Duodenal mucosa (tissue), 2 donors: ENCODE measurements around the gene AFF1.

Source experiments
- H3K27ac ChIP-seq: one replicate; pipeline ENCODE4 v1.7.0; 2013; ENCODE audit warnings: low read depth, low read length
- H3K27me3 ChIP-seq, 2 donors: one replicate each; pipeline ENCODE4 v1.7.0; 2013; ENCODE audit warnings: low read length in 2 of 2, control low read depth in 1 of 2; ENCODE audit not compliant: insufficient read depth in 2 of 2, control insufficient read depth in 1 of 2
- H3K36me3 ChIP-seq, 2 donors: one replicate each; pipeline ENCODE4 v1.7.0; 2013; ENCODE audit warnings: low read length in 2 of 2, control low read depth in 1 of 2; ENCODE audit not compliant: insufficient read depth in 2 of 2, control insufficient read depth in 1 of 2
- H3K4me1 ChIP-seq, 2 donors: one replicate each; pipeline ENCODE4 v1.7.0; 2013; ENCODE audit warnings: low read length in 2 of 2, control low read depth in 1 of 2; ENCODE audit not compliant: insufficient read depth in 2 of 2, control insufficient read depth in 1 of 2
- H3K4me3 ChIP-seq, 2 donors: one replicate each; pipeline ENCODE4 v1.7.0; 2013; ENCODE audit warnings: low read length in 2 of 2, low read depth in 1 of 2
- H3K9ac ChIP-seq, 2 donors: one replicate each; pipeline ENCODE4 v1.7.0; 2013; ENCODE audit warnings: low read length in 2 of 2, low read depth in 1 of 2
- H3K9me3 ChIP-seq, 2 donors: one replicate each; pipeline ENCODE4 v1.7.0; 2013; ENCODE audit warnings: low read length in 2 of 2, control low read depth in 1 of 2; ENCODE audit not compliant: control insufficient read depth in 1 of 2

AFF1 gene

DNA sequence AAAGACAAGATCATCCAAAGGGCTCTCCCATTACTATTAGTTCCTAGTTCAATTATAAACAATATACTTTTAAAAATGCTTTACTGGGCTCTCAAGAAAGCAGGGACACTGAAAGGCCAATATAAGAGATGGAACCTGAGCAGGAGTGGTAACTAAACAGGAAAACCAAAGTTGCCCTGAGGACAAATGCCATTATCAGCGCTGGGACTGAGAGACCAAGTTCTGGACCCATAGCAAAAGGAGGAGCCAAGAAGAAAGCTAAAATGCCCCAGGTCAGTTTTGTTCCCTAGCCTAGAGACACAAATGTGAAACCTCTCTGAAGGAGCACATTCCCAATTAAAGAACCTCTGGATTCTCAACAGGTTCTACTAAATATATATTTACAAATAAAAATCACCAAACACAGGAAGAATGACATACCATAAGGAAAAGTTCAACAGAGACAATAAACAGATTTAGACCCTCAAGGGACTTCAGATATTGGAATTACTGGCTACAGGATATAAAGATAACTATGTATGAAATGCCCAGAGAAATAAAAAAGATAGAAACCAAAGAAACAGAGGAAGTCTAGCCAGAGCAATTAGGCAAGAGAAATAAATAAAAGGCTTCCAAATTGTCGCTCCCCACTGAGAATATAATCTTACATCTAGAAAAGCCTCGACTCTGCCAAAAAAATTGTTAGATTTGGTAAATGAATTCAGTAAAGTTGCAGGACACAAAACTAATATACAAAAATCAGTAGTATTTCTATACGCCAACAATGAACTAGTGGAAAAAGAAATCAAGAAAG lies 218.5 kb downstream of the AFF1 start:
- no peaks in the 10 kb centered on the region for H3K9me3 ChIP-seq
- no peak overlapping the region for H3K4me3 ChIP-seq
- H3K9ac ChIP-seq: no peak overlapping the region
- no peak overlapping the region for H3K27ac ChIP-seq
- no peaks in the 10 kb centered on the region for H3K4me1 ChIP-seq
- H3K36me3 ChIP-seq: no peaks in the 10 kb centered on the region
- H3K27me3 ChIP-seq: no peaks in the 10 kb centered on the region

- H3K9ac ChIP-seq: no peak overlapping the region
- H3K4me1 ChIP-seq: peaks cover 0 to 3% of the 10 kb centered on the region in 2 donors
- no peak overlapping the region for H3K4me3 ChIP-seq
- no peaks in the 10 kb centered on the region for H3K9me3 ChIP-seq
- no peaks in the 10 kb centered on the region for H3K27me3 ChIP-seq
- H3K27ac ChIP-seq: no peak overlapping the region
- peaks cover 0 to 16% of the 10 kb centered on the region in 2 donors for H3K36me3 ChIP-seq
These were observed 231.1 kb downstream of the AFF1 start for GRCh38 chr4:87165892-87166291.

DNA sequence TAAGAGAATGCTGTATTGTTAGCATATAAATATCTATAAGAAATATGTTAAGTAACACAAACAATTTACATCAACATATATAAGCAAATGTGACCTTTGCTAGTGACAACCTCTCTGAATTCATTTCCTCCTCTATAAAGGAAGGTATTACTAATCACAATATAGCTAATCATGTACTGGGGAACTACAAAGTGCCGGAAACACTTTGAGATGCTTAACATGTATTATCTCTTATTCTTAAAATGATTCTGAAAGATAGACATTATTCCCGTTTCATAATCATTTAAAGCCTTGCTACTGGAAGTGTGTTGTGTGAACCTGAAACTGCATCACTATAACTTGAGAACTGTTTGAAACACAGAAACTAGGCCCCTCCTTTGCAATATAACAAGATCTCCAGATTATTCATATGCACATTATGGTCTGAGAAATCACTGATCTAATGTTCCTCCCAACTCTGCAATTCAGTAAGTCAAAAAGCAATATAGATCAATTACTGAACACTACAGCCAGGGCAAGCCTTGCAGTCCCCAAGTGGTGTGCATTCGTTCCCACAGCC lies 231.6 kb downstream of the AFF1 start:
- Histone ChIP-seq H3K27me3 (no peaks in the 10 kb centered on the region), H3K36me3 (peaks cover 0 to 16% of the 10 kb centered on the region in 2 donors), H3K4me3 (no peak overlapping the region), H3K9me3 (no peaks in the 10 kb centered on the region), H3K9ac (no peak overlapping the region), H3K4me1 (peaks cover 0 to 3% of the 10 kb centered on the region in 2 donors), H3K27ac (no peak overlapping the region)

GRCh38 chr4:87171944-87172343 lies 237.1 kb downstream of the AFF1 start:
- Histone ChIP-seq H3K27me3 (no peaks in the 10 kb centered on the region), H3K4me3 (no peak overlapping the region), H3K36me3 (peaks cover 0 to 11% of the 10 kb centered on the region in 2 donors), H3K27ac (no peak overlapping the region), H3K4me1 (no peaks in the 10 kb centered on the region), H3K9ac (no peak overlapping the region), H3K9me3 (no peaks in the 10 kb centered on the region)

- Histone ChIP-seq H3K27ac (no peak overlapping the region), H3K9ac (no peak overlapping the region), H3K4me3 (no peak overlapping the region), H3K4me1 (no peaks in the 10 kb centered on the region), H3K9me3 (no peaks in the 10 kb centered on the region), H3K27me3 (no peaks in the 10 kb centered on the region), H3K36me3 (peaks cover 0 to 3% of the 10 kb centered on the region in 2 donors)
These were observed 239.9 kb downstream of the AFF1 start for GRCh38 chr4:87174672-87175071.

DNA sequence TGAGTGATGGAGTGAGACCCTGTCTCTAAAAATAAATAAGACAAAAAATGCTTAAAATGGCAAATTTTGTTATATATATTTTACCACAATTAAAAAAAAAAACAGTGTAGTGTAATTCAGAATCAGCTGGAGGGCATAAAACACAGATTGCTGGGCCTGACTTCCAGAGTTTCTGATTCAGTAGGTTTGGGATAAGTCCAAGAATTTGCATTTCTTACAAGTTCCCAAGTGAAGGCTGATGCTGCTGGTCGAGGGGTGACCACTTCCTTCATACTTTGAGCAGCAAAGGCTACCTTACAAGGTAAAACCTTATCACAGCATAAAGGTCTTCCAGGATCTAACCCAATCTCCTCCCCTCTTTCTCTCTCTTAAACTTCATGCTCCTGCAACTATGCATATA lies 244.9 kb downstream of the AFF1 start:
- H3K4me3 ChIP-seq: no peak overlapping the region
- H3K36me3 ChIP-seq: no peaks in the 10 kb centered on the region
- H3K9me3 ChIP-seq: no peaks in the 10 kb centered on the region
- H3K9ac ChIP-seq: no peak overlapping the region
- H3K27ac ChIP-seq: no peak overlapping the region
- H3K4me1 ChIP-seq: no peaks in the 10 kb centered on the region
- no peaks in the 10 kb centered on the region for H3K27me3 ChIP-seq

GRCh38 chr4:87180767-87181166 lies 246.0 kb downstream of the AFF1 start:
- Histone ChIP-seq H3K9ac (no peak overlapping the region), H3K36me3 (no peaks in the 10 kb centered on the region), H3K4me1 (no peaks in the 10 kb centered on the region), H3K27ac (no peak overlapping the region), H3K27me3 (no peaks in the 10 kb centered on the region), H3K9me3 (no peaks in the 10 kb centered on the region), H3K4me3 (no peak overlapping the region)

DNA sequence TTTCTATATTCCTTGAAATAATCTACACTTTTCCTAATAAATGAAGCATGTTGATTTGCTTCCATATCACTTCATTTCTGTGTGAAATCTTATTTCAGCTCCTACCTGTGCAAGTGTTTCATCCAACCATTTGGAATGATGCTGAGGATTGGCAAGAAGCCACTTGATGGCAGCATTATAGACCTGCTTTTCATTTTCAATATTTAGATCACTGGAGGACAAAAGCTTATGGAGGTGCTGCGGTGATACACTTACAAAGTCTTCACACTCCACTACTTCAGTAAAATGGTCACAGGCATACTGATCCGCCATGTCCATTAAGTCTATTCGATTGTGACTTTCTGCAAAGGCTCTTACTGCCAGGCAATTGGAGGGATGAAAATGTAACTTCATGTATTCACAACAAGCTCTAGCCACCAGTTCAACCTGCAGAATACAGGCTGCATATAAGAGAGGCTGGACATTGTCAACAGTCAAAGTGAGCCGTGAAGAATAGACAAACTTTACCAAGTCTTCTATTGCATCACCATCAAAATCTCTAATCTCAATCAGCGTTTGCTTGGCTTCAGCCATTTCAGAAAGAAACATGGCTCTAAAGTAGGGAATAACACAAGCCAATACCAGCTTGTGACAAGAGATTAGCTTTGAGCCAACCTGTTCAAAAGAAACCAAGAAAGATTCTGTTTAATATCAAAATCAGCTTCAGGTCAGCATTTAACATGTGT lies 250.5 kb downstream of the AFF1 start:
- Histone ChIP-seq H3K9me3 (no peaks in the 10 kb centered on the region), H3K4me1 (no peaks in the 10 kb centered on the region), H3K27me3 (no peaks in the 10 kb centered on the region), H3K4me3 (no peak overlapping the region), H3K27ac (no peak overlapping the region), H3K36me3 (no peaks in the 10 kb centered on the region), H3K9ac (no peak overlapping the region)

GRCh38 chr4:87188048-87188447 lies 253.2 kb downstream of the AFF1 start:
- Histone ChIP-seq H3K4me3 (no peak overlapping the region), H3K9ac (no peak overlapping the region), H3K36me3 (no peaks in the 10 kb centered on the region), H3K27ac (no peak overlapping the region), H3K4me1 (no peaks in the 10 kb centered on the region), H3K27me3 (no peaks in the 10 kb centered on the region), H3K9me3 (no peaks in the 10 kb centered on the region)

DNA sequence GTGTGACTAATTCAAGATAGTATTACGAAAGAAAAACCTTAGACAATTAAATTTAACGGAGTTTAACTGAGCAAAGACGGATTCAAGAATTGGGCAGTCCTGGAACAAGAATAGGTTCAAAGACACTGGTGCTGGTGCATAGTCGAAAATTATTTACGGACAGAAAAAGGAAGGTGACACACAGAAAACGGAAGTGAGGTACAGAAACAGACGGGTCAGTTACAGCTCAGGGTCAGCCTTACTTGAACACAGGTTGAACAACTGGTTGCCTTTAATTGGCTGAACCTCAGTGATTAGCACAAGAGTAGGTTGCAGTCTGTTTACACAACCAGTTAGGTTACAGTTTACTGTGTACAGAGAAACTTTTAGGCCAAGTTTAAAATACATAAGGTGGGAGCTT lies 254.1 kb downstream of the AFF1 start:
- H3K27me3 ChIP-seq: no peaks in the 10 kb centered on the region
- H3K27ac ChIP-seq: no peak overlapping the region
- H3K9ac ChIP-seq: no peak overlapping the region
- no peaks in the 10 kb centered on the region for H3K36me3 ChIP-seq
- H3K4me3 ChIP-seq: no peak overlapping the region
- no peaks in the 10 kb centered on the region for H3K4me1 ChIP-seq
- H3K9me3 ChIP-seq: no peaks in the 10 kb centered on the region
